H9 (cell line): ENCODE results near the gene SLC43A1. TPM values are rescaled to one million over a fixed set of nuclear protein-coding genes. Genes with fewer than 3 reads are reported as not detected.

Experiments
- DNase-seq: peaks from one replicate; pipeline ENCODE4 v3.0.0-alpha.2; 2017
- H2AFZ ChIP-seq: one replicate; pipeline ENCODE4 v1.6.1; 2013; ENCODE audit warnings: mild to moderate bottlenecking, low read length, control low read depth, moderate library complexity
- H2AK5ac ChIP-seq: 2 replicates; pipeline ENCODE4 v1.6.1; 2013; ENCODE audit warnings: low read length, control low read depth, mixed read lengths; ENCODE audit not compliant: insufficient read length
- H2BK120ac ChIP-seq: one replicate; pipeline ENCODE4 v1.6.1; 2013; ENCODE audit warnings: low read depth, mild to moderate bottlenecking, low read length, control low read depth, inconsistent platforms; ENCODE audit not compliant: poor library complexity, severe bottlenecking
- H2BK12ac ChIP-seq: 2 replicates; pipeline ENCODE4 v1.6.1; 2013; ENCODE audit warnings: low read length, control low read depth, mixed read lengths, low read depth; ENCODE audit not compliant: insufficient read length
- H2BK15ac ChIP-seq: 2 replicates; pipeline ENCODE4 v1.6.1; 2013; ENCODE audit warnings: low read depth, low read length, control low read depth
- H2BK20ac ChIP-seq: one replicate; pipeline ENCODE4 v1.6.1; 2013; ENCODE audit warnings: low read depth, mild to moderate bottlenecking, low read length, control low read depth, inconsistent platforms; ENCODE audit not compliant: poor library complexity, severe bottlenecking
- H2BK5ac ChIP-seq: 2 replicates; pipeline ENCODE4 v1.6.1; 2013; ENCODE audit warnings: low read length, control low read depth, mixed read lengths; ENCODE audit not compliant: insufficient read length
- H3K14ac ChIP-seq: 2 replicates; pipeline ENCODE4 v1.6.1; 2013; ENCODE audit warnings: low read length, control low read depth; ENCODE audit not compliant: insufficient read depth
- H3K18ac ChIP-seq: 2 replicates; pipeline ENCODE4 v1.6.1; 2013; ENCODE audit warnings: low read depth, mild to moderate bottlenecking, mixed read lengths, low read length, control low read depth; ENCODE audit not compliant: insufficient read length
- H3K23ac ChIP-seq: 2 replicates; pipeline ENCODE4 v1.6.1; 2013; ENCODE audit warnings: low read length, control low read depth, mixed read lengths, low read depth; ENCODE audit not compliant: insufficient read length
- H3K23me2 ChIP-seq: 2 replicates; pipeline ENCODE4 v1.6.1; 2013; ENCODE audit warnings: low read depth, mild to moderate bottlenecking, mixed read lengths, low read length, control low read depth; ENCODE audit not compliant: insufficient read length, poor library complexity, severe bottlenecking
- H3K27ac ChIP-seq: 2 replicates; pipeline ENCODE4 v1.5.1; 2013; ENCODE audit warnings: low read length, control low read depth, mixed read lengths, low read depth; ENCODE audit not compliant: insufficient read length
- H3K27me3 ChIP-seq: 2 replicates; pipeline ENCODE4 v1.6.1; 2013; ENCODE audit warnings: low read length, control low read depth, inconsistent platforms; ENCODE audit not compliant: insufficient read depth
- H3K4ac ChIP-seq: 2 replicates; pipeline ENCODE4 v1.6.1; 2013; ENCODE audit warnings: low read depth, mild to moderate bottlenecking, control low read depth, inconsistent platforms, low read length, moderate library complexity
- H3K4me1 ChIP-seq: 2 replicates; pipeline ENCODE4 v1.6.1; 2013; ENCODE audit warnings: low read length, control low read depth, inconsistent platforms; ENCODE audit not compliant: insufficient read depth
- H3K4me2 ChIP-seq: 2 replicates; pipeline ENCODE4 v1.6.1; 2013; ENCODE audit warnings: low read length, control low read depth, mixed read lengths; ENCODE audit not compliant: insufficient read length, insufficient read depth
- H3K56ac ChIP-seq: 2 replicates; pipeline ENCODE4 v1.6.1; 2013; ENCODE audit warnings: low read depth, mild to moderate bottlenecking, mixed read lengths, low read length, control low read depth; ENCODE audit not compliant: insufficient read length
- H3K79me1 ChIP-seq: 2 replicates; pipeline ENCODE4 v1.6.1; 2013; ENCODE audit warnings: low read depth, mild to moderate bottlenecking, moderate library complexity, low read length, control low read depth, inconsistent platforms; ENCODE audit not compliant: insufficient read depth, poor library complexity, severe bottlenecking
- H3K79me2 ChIP-seq: 2 replicates; pipeline ENCODE4 v1.6.1; 2013; ENCODE audit warnings: low read length, control low read depth, inconsistent platforms; ENCODE audit not compliant: insufficient read depth
- H3K9ac ChIP-seq: 2 replicates; pipeline ENCODE4 v1.6.1; 2013; ENCODE audit warnings: low read length, control low read depth, mixed read lengths; ENCODE audit not compliant: insufficient read length; ENCODE audit errors: extremely low read depth
- H3K9me3 ChIP-seq: one replicate; pipeline ENCODE4 v1.6.1; 2013; ENCODE audit warnings: low read depth, low read length, inconsistent platforms; ENCODE audit not compliant: control insufficient read depth
- H3T11ph ChIP-seq: one replicate; pipeline ENCODE4 v1.6.1; 2013; ENCODE audit warnings: mild to moderate bottlenecking, low read length, control low read depth, inconsistent platforms
- H4K20me1 ChIP-seq: one replicate; pipeline ENCODE4 v1.6.1; 2013; ENCODE audit not compliant: control insufficient read depth, insufficient read length, insufficient read depth
- H4K5ac ChIP-seq: 2 replicates; pipeline ENCODE4 v1.6.1; 2013; ENCODE audit warnings: low read depth, mild to moderate bottlenecking, mixed read lengths, low read length, control low read depth; ENCODE audit not compliant: insufficient read length
- H4K8ac ChIP-seq: replicated peaks from 2 replicates; pipeline ENCODE4 v1.6.1; 2013; ENCODE audit warnings: low read length, control low read depth, mixed read lengths, low read depth; ENCODE audit not compliant: insufficient read length
- H4K91ac ChIP-seq: 2 replicates; pipeline ENCODE4 v1.6.1; 2013; ENCODE audit warnings: low read depth, mild to moderate bottlenecking, moderate library complexity, mixed read lengths, low read length, control low read depth; ENCODE audit not compliant: insufficient read length
- H3K27ac Mint-ChIP-seq, 3 experiments: 2 replicates in 2 of 3; 3 replicates in 1 of 3; pipeline ENCODE4 v1.8.0; 2020 to 2021; ENCODE audit warnings: mixed read lengths in 3 of 3, mild to moderate bottlenecking in 1 of 3, moderate library complexity in 1 of 3
- H3K27me3 Mint-ChIP-seq: 2 replicates; pipeline ENCODE4 v1.8.0; 2021; ENCODE audit warnings: low read depth, mild to moderate bottlenecking, moderate library complexity, mixed read lengths
- H3K36me3 Mint-ChIP-seq, 3 experiments: 2 replicates in 2 of 3; 3 replicates in 1 of 3; pipeline ENCODE4 v1.8.0; 2020 to 2021; ENCODE audit warnings: low read depth in 3 of 3, mixed read lengths in 3 of 3; ENCODE audit not compliant: insufficient read depth in 1 of 3
- H3K4me1 Mint-ChIP-seq, 2 experiments: 2 replicates each; pipeline ENCODE4 v1.8.0; 2020; ENCODE audit warnings: mixed read lengths in 2 of 2
- H3K4me3 Mint-ChIP-seq, 2 experiments: 2 replicates in 1 of 2; 3 replicates in 1 of 2; pipeline ENCODE4 v1.8.0; 2020 to 2021; ENCODE audit warnings: mild to moderate bottlenecking in 2 of 2, mixed read lengths in 2 of 2, moderate library complexity in 1 of 2
- H3K9me3 Mint-ChIP-seq, 2 experiments: 2 replicates in 1 of 2; 3 replicates in 1 of 2; pipeline ENCODE4 v1.8.0; 2020; ENCODE audit warnings: mild to moderate bottlenecking in 2 of 2, mixed read lengths in 2 of 2, moderate library complexity in 1 of 2
- WGBS: extraction: QIAGEN DNeasy Blood & Tissue Kit; methylation state at CpG from one replicate; pipeline ENCODE4 v1.1.7; 2013; ENCODE audit warnings: missing lambda C conversion rate, low lambda C conversion rate, mixed read lengths; ENCODE audit not compliant: insufficient read length; ENCODE audit errors: extremely low coverage; 5-methylcytosine and 5-hydroxymethylcytosine counted together
- total RNA-seq: library from RNA; stranded (reverse); gene quantifications from 2 replicates; pipeline ENCODE4 v1.2.1, GENCODE V29; 2021
- TF ChIP-seq, protein P1 (sequence below): fragments of 200-600 bp; sonication (generic); conservative IDR thresholded peaks from 3 replicates; pipeline ENCODE4 v1.8.0; 2021; ENCODE audit warnings: antibody characterized with exemption, mild to moderate bottlenecking

The SLC43A1 gene
- total RNA-seq, 1 experiment from 2014 or later = 17.0 TPM

DNA sequence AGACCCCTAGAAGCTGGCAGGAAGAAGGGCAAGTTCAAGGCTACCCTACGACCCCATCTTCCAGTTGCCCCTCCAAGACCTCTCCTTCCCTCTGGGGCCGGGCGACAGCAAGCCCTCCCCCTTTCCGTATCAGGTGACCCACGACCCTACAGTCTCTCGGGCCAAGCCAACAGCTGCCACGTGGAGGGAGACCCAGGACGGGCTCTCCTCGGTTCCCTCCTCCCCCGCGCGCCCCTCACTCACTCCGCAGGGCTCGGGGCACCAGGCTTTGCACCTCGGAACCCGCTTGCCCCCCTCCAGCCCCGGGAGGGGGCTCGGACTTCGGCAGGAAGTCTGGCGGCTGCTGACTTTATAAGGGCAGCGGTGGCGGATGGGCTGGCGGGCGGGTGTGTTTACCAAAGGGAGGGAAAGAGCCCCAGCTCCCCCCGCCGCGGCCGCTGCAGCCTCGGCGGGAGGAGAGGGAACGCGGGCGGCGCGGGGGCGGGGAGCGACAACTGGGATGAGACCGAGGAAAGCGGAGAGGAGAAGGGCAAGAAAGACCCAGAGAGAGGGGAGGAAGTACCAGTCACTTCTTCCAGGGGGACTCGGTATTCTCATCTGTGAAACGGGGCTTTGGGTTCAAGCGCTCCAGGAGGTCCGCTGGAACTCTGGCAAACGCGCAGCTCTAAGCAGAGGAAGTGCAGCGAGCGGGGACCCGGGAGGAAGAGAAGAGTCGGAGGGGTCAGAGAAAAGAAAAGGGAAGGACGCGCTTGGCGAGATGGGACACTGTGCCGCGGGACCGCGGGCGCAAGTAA is 767 bp downstream of the SLC43A1 start:
- Histone ChIP-seq H4K91ac (no peak overlapping the region), H3K18ac (no peak overlapping the region), H3K14ac (no peak overlapping the region; the same call in 1 of the 2 replicates), H3K56ac (no peak overlapping the region), H3K9me3 (no peaks in the 10 kb centered on the region), H2AFZ (no peak overlapping the region), H4K20me1 (no peaks in the 10 kb centered on the region), H2BK12ac (no peak overlapping the region), H2BK120ac (no peak overlapping the region), H3K4ac (no peak overlapping the region), H2AK5ac (no peak overlapping the region), H3K23me2 (peaks cover 16% of the 10 kb centered on the region), H3K79me2 (no peaks in the 10 kb centered on the region), H2BK15ac (no peak overlapping the region), H2BK5ac (no peak overlapping the region), H3K79me1 (no peaks in the 10 kb centered on the region), H3T11ph (no peak overlapping the region), H3K4me2 (peak overlapping the region; percentile 63), H3K4me1 (peaks cover 2% of the 10 kb centered on the region), H4K5ac (no peak overlapping the region), H3K27ac (no peak overlapping the region), H3K23ac (no peak overlapping the region), H2BK20ac (no peak overlapping the region), H3K9ac (peak overlapping the region; percentile 1), H4K8ac (no peak overlapping the region), H3K27me3 (no peaks in the 10 kb centered on the region)
- Mint-ChIP-seq H3K4me3 (peak overlapping the region; percentile 90 to 98), H3K36me3 (peaks cover 0 to 4% (median 0%) of the 10 kb centered on the region in 3 experiments; a peak in 3 of 7 replicates), H3K9me3 (0 out of 5 replicates have a peak, but pooled peaks cover 0 to 3% of the 10 kb centered on the region in 2 experiments), H3K4me1 (peaks cover 10 to 13% of the 10 kb centered on the region in 2 experiments; a peak in 2 of 4 replicates), H3K27ac (no peak overlapping the region; a peak in 1 of 7 replicates), H3K27me3 (peaks cover 51% of the 10 kb centered on the region)
- TF ChIP-seq, protein P1, sequence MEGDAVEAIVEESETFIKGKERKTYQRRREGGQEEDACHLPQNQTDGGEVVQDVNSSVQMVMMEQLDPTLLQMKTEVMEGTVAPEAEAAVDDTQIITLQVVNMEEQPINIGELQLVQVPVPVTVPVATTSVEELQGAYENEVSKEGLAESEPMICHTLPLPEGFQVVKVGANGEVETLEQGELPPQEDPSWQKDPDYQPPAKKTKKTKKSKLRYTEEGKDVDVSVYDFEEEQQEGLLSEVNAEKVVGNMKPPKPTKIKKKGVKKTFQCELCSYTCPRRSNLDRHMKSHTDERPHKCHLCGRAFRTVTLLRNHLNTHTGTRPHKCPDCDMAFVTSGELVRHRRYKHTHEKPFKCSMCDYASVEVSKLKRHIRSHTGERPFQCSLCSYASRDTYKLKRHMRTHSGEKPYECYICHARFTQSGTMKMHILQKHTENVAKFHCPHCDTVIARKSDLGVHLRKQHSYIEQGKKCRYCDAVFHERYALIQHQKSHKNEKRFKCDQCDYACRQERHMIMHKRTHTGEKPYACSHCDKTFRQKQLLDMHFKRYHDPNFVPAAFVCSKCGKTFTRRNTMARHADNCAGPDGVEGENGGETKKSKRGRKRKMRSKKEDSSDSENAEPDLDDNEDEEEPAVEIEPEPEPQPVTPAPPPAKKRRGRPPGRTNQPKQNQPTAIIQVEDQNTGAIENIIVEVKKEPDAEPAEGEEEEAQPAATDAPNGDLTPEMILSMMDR = no peak
- peak; percentile 59 for DNase-seq
- WGBS = no CpG with 5 or more reads among the region's 57 CpGs
